Measurements from ENCODE around the gene RPRM. TPM values are rescaled to one million over a fixed set of nuclear protein-coding genes. Genes with fewer than 3 reads are reported as not detected.
"Not testable (repeated sequence)": the region's sequence is repeated elsewhere in the genome, so short reads cannot be mapped to it uniquely, and the experiment has no call there.

Gene RPRM
- polyA plus RNA-seq, 3 donors = 2.4 to 6.7 (median 4.1) TPM

DNA sequence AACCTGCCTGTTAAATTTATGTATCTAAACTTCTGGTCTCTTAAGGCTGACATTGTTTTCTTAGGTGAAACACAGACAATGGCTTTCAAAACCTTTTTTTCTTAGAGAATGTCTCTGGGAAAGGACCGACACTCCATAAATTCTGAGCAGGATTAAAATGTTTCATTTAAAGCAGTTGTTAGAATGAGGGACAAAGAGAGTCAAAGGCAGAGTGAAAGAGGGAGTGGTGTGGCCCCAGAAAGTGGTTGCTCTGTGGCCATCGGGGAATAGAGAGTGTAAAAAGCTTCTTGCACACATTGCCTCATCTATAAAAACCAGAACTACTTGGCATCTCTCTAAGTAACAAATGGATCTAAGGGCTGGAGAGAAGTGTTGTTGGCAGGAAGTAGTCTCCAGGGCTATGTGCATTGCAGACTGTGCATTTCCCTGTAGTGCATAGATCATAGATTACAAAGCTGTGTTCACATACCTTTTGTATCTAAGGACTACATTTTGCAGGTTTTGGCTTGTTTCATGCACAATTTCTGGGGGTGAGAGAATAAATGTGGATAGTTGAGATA, 3.6 kb downstream of the RPRM start:
- DNase-seq (ENCODE audit: extremely low read depth in 1 of 11, low read depth in 9 of 11, low spot score in 4 of 11) = no peak

DNA sequence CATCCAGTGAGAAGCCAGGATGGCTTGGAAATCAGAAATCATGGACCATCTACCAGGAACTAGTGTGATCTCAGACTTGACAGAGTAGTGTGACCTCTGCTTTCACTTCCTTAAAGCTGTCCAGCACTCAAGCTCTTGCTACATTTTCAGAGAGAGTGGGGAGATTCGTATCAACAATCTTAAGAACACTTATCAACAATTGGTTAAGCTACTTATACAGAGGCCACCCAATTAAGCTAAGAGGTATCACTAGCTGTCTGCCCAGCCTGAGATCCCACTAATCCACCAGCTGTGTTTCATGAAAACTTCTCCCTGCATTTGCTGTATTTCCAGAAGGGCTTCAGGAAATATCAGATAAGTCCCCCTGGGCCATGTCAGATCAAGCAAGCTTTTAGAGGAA, 4.2 kb downstream of the RPRM start:
- no peak for DNase-seq (ENCODE audit: extremely low read depth in 1 of 11, low read depth in 9 of 11, low spot score in 4 of 11)

DNA sequence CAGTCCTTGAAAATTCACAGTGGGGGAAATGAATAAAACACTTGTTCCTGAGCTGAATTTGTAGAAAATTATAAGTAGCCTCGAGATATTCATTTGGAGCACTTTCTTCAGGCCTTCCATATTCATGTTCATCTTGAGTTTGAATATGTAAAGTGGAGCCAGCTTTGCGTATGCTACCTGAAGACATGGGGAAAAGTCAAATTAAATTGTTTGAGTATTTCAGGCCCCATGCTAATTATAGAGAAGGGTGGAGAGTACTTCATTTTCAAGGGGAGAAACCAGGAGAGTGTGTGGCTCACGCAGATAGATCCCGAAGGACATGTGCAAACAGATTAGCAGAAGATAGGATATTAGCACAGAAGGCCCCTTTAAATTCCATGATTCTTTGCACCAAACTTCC, 7.7 kb downstream of the RPRM start:
- no peak for DNase-seq (ENCODE audit: extremely low read depth in 1 of 11, low read depth in 9 of 11, low spot score in 4 of 11)

DNA sequence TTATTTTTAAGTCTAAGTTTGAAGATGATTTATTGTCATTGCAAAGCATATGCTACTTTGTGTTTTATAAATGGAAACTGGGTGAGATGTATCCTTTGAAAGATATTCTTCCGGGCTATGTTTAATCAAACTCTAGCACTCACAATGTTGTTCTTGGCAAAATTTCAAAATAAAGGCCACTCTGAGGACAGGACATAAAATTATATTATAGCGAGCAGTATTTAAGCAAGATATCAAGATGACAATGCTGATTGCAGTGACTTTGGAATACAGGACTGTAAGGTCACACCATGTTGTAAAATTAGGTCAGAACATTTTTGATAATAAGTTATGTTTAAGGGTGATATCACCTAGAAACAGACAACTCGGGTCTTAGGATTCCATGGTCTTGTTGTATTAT, 14.2 kb downstream of the RPRM start:
- DNase-seq (ENCODE audit: extremely low read depth in 1 of 11, low read depth in 9 of 11, low spot score in 4 of 11) = peak in 1 of 11 donors; percentile 9

DNA sequence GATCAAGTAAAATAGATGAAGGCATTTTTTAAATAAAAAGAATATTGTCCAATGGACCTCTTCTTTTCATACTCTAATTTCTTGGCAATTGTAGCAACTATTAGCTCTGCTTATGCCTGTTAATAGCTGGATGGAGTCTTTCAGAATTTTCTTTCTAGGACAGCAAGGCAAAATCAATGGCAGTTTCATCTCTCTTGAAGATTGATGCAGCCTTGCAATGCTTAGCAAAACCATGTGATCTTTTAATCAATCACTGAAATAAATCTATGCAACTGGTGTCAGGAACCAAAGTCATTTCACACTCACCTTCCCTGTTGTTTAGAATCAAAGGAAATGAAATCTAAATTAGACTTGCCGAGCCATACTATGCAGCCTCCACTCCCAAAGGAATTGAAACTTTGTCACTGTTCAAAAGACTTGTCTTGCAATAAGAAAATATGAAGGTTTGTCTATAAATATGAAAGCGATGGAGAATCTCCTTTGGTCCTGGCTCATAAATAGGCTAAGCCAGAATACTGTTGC, 16.2 kb downstream of the RPRM start:
- DNase-seq (ENCODE audit: extremely low read depth in 1 of 11, low read depth in 9 of 11, low spot score in 4 of 11) = no peak

DNA sequence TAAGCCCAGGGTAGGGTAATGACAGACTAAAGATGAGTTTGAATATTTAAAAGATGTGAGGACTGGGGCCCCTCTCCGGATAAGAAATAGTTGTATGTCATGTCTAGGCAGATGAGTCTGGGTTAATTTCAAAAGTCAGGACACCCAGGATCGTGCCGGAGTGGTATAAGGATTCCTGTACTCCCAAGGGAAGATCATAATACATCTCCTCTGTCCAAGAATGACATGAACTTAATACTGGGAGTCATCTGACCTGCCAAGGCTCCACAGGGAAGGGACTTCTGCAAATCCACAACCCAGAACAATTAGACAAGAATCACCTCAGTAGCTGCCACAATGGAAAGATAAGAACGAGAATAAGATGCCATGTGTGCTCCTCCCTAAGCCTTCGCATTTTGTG, 17.1 kb downstream of the RPRM start:
- DNase-seq (ENCODE audit: extremely low read depth in 1 of 11, low read depth in 9 of 11, low spot score in 4 of 11) = no peak

DNA sequence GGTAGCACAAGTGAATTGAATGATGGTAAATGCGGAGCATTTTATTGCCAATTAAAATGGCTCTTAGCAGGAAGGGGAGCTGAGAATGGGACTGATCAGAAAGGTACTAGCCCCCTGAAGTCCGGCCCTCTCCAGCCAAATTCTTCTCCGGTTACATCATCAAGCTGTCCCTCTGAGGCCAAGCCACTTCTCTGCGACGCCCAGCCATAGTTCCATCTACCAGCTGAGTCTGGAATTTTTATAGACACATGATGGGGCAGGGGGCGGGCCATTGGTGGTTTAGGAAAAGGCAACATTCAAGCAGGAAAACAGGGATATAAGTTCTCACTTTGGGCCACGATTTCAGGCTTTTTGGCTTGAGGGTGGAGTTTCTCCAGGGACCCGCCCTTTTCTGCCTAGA, 22.7 kb downstream of the RPRM start:
- DNase-seq (ENCODE audit: extremely low read depth in 1 of 11, low read depth in 9 of 11, low spot score in 4 of 11) = no peak

DNA sequence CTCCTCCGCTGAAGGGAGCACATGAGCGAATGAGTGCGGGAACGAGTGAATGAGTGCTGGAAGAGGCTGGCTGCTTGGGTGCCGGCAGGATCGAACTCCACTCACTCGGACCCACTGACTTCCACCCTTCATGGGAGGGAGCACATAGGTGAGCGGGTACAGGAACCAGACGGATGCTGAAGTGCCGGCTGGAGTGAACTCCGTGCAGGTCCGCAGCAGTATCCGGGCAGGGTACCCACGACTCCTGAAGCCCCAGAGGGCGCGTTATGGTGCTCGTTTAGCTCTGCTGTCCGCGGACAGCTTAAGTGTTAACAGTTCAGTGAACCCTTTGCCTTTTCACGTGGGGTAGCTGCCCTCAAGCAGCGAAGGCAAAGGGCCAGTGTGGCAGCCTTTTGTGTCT, 23.2 kb downstream of the RPRM start:
- no peak for DNase-seq (ENCODE audit: extremely low read depth in 1 of 11, low read depth in 9 of 11, low spot score in 4 of 11)

DNA sequence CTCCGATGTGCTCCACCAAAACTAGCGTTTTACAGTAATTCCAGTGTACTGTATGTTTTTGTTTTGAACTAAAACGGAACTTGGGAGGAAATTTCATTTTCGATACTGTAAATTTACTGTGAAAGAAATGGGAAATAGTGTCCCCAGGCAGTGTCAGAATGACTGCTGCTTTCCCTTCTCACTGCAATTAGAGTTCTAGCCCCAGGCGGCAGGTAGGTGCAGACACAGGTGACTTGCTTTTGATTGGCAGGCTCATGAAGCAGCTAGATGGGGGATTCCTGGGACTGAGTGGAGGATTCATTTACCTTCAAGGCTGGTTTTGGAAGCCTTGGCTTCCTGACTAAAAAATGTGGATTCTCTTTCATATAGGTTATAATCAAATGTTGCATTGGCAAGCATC, 27.0 kb downstream of the RPRM start:
- DNase-seq (ENCODE audit: extremely low read depth in 1 of 11, low read depth in 9 of 11, low spot score in 4 of 11) = no peak

DNA sequence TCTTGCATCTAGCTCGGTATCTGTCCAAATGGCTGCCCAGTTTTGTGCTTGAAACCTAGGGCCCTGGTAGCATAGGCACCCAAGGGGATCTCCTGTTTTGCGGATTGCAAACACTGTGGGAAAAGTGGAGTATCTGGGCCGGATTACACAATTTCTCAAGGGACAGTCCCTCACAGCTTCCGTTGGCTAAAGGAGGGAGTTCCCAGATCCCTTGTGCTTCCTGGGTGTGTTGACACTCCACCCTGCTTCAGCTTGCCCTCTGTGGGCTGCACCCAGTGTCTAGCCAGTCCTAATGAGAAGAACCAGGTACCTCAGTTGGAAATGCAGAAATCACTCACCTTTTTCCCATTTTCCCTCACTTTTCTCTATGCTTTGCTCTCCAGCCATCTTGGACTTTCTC, 35.5 kb downstream of the RPRM start:
- DNase-seq (ENCODE audit: extremely low read depth in 1 of 11, low read depth in 9 of 11, low spot score in 4 of 11) = no peak

DNA sequence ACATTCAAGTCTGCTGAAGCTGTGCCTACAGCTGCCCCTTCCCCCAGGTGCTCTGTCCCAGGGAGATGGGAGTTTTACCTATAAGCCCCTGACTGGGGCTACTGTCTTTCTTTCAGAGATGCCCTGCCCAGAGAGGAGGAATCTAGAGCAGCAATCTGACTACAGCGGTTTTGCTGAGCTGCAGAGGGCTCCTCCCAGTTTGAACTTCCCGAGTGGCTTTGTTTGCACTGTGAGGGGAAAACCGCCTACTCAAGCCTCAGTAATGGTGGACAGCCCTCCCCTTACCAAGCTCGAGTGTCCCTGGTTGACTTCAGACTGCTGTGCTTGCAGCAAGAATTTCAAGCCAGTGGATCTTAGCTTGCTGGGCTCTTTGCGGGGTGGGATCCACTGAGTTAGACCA, 35.9 kb downstream of the RPRM start:
- not testable (repeated sequence) for DNase-seq (ENCODE audit: extremely low read depth in 1 of 11, low read depth in 9 of 11, low spot score in 4 of 11)

DNA sequence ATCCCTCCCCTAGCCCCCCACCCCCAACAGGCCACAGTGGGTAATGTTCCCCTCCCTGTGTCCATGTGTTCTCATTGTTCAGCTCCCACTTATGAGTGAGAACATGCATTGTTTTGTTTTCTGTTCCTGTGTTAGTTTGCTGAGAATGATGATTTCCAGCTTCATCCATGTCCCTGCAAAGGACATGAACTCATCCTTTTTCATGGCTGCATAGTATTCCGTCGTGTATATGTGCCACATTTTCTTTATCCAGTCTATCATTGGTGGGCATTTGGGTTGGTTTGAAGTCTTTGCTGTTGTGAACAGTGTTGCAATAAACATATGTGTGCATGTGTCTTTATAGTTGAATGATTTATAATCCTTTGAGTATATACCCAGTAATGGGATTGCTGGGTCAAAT, 38.5 kb downstream of the RPRM start:
- DNase-seq (ENCODE audit: extremely low read depth in 1 of 11, low read depth in 9 of 11, low spot score in 4 of 11) = not testable (repeated sequence)

DNA sequence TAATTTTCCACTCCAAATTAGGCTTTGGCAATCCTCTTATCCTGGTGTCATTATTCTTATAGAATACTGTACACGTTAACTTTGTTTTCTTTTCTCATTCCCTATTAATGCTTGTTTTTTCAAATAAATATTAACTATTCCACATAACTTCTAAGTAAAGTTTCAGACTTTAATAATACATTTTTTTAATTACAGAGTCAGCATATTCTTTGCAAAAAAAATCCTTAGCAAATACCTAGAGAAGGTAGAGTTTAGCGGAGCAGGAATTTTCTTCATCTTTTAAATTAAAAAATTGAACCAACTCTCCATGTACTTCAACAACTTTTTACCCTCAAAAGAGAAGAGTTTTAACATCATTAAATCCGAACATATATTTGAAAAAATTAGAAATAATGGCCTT, 45.2 kb downstream of the RPRM start:
- DNase-seq (ENCODE audit: extremely low read depth in 1 of 11, low read depth in 9 of 11, low spot score in 4 of 11) = no peak

DNA sequence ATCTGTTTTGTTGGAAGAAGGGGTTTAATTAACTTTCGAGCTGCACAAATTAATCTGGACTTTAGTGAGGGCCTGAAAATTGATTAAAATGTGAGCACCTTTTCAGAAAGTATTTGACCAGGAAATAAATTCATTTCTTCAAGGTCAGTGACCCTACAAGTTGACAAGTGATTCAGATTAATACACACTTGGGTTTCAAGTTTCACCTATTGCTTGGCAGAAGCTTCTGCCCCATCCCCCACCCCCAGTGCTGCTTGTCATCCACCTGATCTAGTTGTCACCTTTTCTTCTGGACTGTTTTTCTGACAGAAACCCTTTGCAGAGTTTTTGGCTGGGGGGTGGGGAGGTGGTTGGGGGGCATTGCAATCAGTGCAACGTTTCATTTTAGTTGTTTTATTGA, 46.2 kb downstream of the RPRM start:
- DNase-seq (ENCODE audit: extremely low read depth in 1 of 11, low read depth in 9 of 11, low spot score in 4 of 11) = no peak

DNA sequence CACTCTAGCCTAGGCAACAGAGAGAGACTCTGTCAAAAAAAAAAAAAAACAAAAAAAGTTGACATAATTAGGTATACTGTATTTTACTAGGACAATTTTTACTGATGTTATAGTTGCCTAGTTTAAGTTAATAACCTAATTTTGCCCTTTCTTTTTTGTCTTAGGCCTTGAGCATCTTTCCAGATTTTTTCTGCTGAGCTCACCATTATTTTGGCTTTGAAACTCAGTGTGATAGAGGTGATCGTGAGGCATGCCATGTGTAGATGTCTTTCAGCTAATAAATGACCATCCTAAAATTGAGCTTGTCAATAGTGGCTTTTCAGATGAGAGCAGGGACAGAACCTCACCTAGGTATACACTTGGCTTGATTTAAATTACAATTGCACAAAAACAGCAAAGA, 47.4 kb downstream of the RPRM start:
- no peak for DNase-seq (ENCODE audit: extremely low read depth in 1 of 11, low read depth in 9 of 11, low spot score in 4 of 11)

Data from renal cortex interstitium (tissue), 11 donors.